ENCODE results near the gene CUTC. TPM values are rescaled to one million over a fixed set of nuclear protein-coding genes. Genes with fewer than 3 reads are reported as not detected.

CUTC gene
- polyA plus RNA-seq, 2 of the 4 experiments (the other 2 are of a cell fraction) = 47.6 to 66.5 TPM

- no peak overlapping the region for H3K4me2 ChIP-seq
- 100% methylated on average over 1 of the region's 1 CpG for WGBS (ENCODE audit: missing lambda C conversion rate)
- POLR2A ChIA-PET = no interaction called here
- H3K9me3 ChIP-seq = 0 out of 3 replicates have a peak, but pooled peaks cover 3% of the 10 kb centered on the region
- no peak for TF ChIP-seq POLR2AphosphoS2 (conservative IDR thresholded peaks at IDR 0.05; ENCODE audit: low read length)
- TF ChIP-seq NFE2L2 (conservative IDR thresholded peaks at IDR 0.05; ENCODE audit: low read length) = peak; percentile 56
- ATAC-seq (peak; percentile 30 to 37; a peak in 3 of 6 replicates), DNase-seq (ENCODE audit: low read depth in 1 of 2, low spot score in 1 of 2) (no peak), FAIRE-seq (no peak)
- H3K4me1 ChIP-seq = peaks cover 16% of the 10 kb centered on the region
- CTCF ChIA-PET = interaction anchor here (1.5 kb wide), 1 partner anchor 28 kb away, joined by 5 read pairs; the partner anchor contains the start of genes COX15 and CUTC
- peak overlapping the region in 1 of 2 experiments; percentile 57; a peak in 4 of 6 replicates for H3K27ac ChIP-seq
- H3K4me3 ChIP-seq = no peak overlapping the region
These were observed 28.3 kb downstream of the CUTC start for GRCh38 chr10:99760321-99760720.

- POLR2A ChIA-PET = no interaction called here
- no peak overlapping the region for H3K4me2 ChIP-seq
- ATAC-seq (no peak), DNase-seq (ENCODE audit: low read depth in 1 of 2, low spot score in 1 of 2) (no peak), FAIRE-seq (no peak)
- H3K9me3 ChIP-seq = 0 out of 3 replicates have a peak, but pooled peaks cover 3% of the 10 kb centered on the region
- CTCF ChIA-PET = interaction anchor here (1.1 kb wide), 1 partner anchor 29 kb away, joined by 3 read pairs; the partner anchor contains the start of gene CUTC
- no peak overlapping the region for H3K4me3 ChIP-seq
- TF ChIP-seq HOXB5 (CRISPR knock-in tag; IDR thresholded peaks at IDR 0.05) = no peak
- no peak for TF ChIP-seq SMC3 (IDR thresholded peaks at IDR 0.05)
- no peak for TF ChIP-seq PBX3 (IDR thresholded peaks at IDR 0.05)
- TF ChIP-seq JUN (IDR thresholded peaks at IDR 0.05) = no peak
- TF ChIP-seq ZNF302 (CRISPR knock-in tag; IDR thresholded peaks at IDR 0.05) = no peak
- no peak for TF ChIP-seq POLR2AphosphoS2 (conservative IDR thresholded peaks at IDR 0.05; ENCODE audit: low read length)
- TF ChIP-seq FOXS1 (CRISPR knock-in tag; IDR thresholded peaks at IDR 0.05) = no peak
- TF ChIP-seq ELK1 (IDR thresholded peaks at IDR 0.05; ENCODE audit: low read depth, low read length) = no peak
- no peak for TF ChIP-seq CTCF (IDR thresholded peaks at IDR 0.05)
- no peak for TF ChIP-seq RNF2 (IDR thresholded peaks at IDR 0.05; ENCODE audit: borderline replicate concordance, low read depth)
- no peak for TF ChIP-seq RCOR1 (IDR thresholded peaks at IDR 0.05; ENCODE audit: low read depth, low read length)
- TF ChIP-seq USF2 (IDR thresholded peaks at IDR 0.05) = no peak
- H3K4me1 ChIP-seq = peaks cover 12% of the 10 kb centered on the region
- peak overlapping the region; percentile 23 to 57; a peak in 4 of 6 replicates for H3K27ac ChIP-seq
These were observed 29.3 kb downstream of the CUTC start for GRCh38 chr10:99761365-99761764.

- peaks cover 7% of the 10 kb centered on the region for H3K4me1 ChIP-seq
- 0 out of 3 replicates have a peak, but pooled peaks cover 3% of the 10 kb centered on the region for H3K9me3 ChIP-seq
- POLR2A ChIA-PET = interaction anchor here (1.2 kb wide), 1 partner anchor 13 kb away, joined by 5 read pairs; no protein-coding TSS in a partner anchor
- no peak overlapping the region for H3K4me3 ChIP-seq
- no peak for DNase-seq (ENCODE audit: low read depth in 1 of 2, low spot score in 1 of 2)
- no peak for TF ChIP-seq GATA3 (IDR thresholded peaks at IDR 0.05; ENCODE audit: borderline replicate concordance)
- no peak for TF ChIP-seq ZNF302 (CRISPR knock-in tag; IDR thresholded peaks at IDR 0.05)
- no peak for TF ChIP-seq USF2 (IDR thresholded peaks at IDR 0.05)
- no peak for TF ChIP-seq FOSB (CRISPR knock-in tag; IDR thresholded peaks at IDR 0.05)
- TF ChIP-seq RARB (CRISPR knock-in tag; IDR thresholded peaks at IDR 0.05) = no peak
- no peak for TF ChIP-seq HEYL (CRISPR knock-in tag; IDR thresholded peaks at IDR 0.05)
- no peak for TF ChIP-seq POLR2A (IDR thresholded peaks at IDR 0.05; ENCODE audit: low read length)
- TF ChIP-seq CTCF (IDR thresholded peaks at IDR 0.05) = no peak
- no peak overlapping the region for H3K4me2 ChIP-seq
- no peak for ATAC-seq
- CTCF ChIA-PET = interaction anchor here (0.7 to 1.1 kb wide), 3 partner anchors 24 to 34 kb away, joined by 3 to 4 read pairs (median 3); no protein-coding TSS in a partner anchor
- 81% methylated on average over 4 of the region's 4 CpGs for WGBS (ENCODE audit: missing lambda C conversion rate)
- H3K27ac ChIP-seq = peak overlapping the region in 1 of 2 experiments; percentile 29; a peak in 2 of 6 replicates
- no peak for FAIRE-seq
These were observed 33.8 kb downstream of the CUTC start for GRCh38 chr10:99765672-99766301.

All from A549 (cell line).